ENCODE measurements around the gene AGFG1. TPM values are rescaled to one million over a fixed set of nuclear protein-coding genes. Genes with fewer than 3 reads are reported as not detected.

Gene AGFG1
- polyA plus RNA-seq, 1 experiment: 92.2 TPM

- no peak for DNase-seq (ENCODE audit: low read depth)
- Histone ChIP-seq H3K4me3 (ENCODE audit: low read depth, low read length) (no peak overlapping the region), H3K36me3 (ENCODE audit: control insufficient read depth, insufficient read depth, low read length) (no peaks in the 10 kb centered on the region), H3K27me3 (ENCODE audit: control insufficient read depth, insufficient read depth, low read length) (no peaks in the 10 kb centered on the region)
- ChIA-PET CTCF (no interaction called here), POLR2A (no interaction called here)
- TF ChIP-seq, protein P1, sequence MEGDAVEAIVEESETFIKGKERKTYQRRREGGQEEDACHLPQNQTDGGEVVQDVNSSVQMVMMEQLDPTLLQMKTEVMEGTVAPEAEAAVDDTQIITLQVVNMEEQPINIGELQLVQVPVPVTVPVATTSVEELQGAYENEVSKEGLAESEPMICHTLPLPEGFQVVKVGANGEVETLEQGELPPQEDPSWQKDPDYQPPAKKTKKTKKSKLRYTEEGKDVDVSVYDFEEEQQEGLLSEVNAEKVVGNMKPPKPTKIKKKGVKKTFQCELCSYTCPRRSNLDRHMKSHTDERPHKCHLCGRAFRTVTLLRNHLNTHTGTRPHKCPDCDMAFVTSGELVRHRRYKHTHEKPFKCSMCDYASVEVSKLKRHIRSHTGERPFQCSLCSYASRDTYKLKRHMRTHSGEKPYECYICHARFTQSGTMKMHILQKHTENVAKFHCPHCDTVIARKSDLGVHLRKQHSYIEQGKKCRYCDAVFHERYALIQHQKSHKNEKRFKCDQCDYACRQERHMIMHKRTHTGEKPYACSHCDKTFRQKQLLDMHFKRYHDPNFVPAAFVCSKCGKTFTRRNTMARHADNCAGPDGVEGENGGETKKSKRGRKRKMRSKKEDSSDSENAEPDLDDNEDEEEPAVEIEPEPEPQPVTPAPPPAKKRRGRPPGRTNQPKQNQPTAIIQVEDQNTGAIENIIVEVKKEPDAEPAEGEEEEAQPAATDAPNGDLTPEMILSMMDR (IDR thresholded peaks at IDR 0.05; ENCODE audit: insufficient read depth, low read depth, low read length): no peak
These were observed 93.1 kb downstream of the AGFG1 start for GRCh38 chr2:227565080-227565479.

- no peak for DNase-seq (ENCODE audit: low read depth)
- H3K4me3 ChIP-seq (ENCODE audit: low read depth, low read length): no peak overlapping the region
- POLR2A ChIA-PET: interaction anchor here (0.6 kb wide), 1 partner anchor 9 kb away, joined by 3 read pairs; no protein-coding TSS in a partner anchor
- no peaks in the 10 kb centered on the region for H3K27me3 ChIP-seq (ENCODE audit: control insufficient read depth, insufficient read depth, low read length)
- H3K36me3 ChIP-seq (ENCODE audit: control insufficient read depth, insufficient read depth, low read length): no peaks in the 10 kb centered on the region
- CTCF ChIA-PET: no interaction called here
- TF ChIP-seq, protein P1 (IDR thresholded peaks at IDR 0.05; ENCODE audit: insufficient read depth, low read depth, low read length): no peak
These were observed 94.1 kb downstream of the AGFG1 start for GRCh38 chr2:227566012-227566411.

- Histone ChIP-seq H3K36me3 (ENCODE audit: control insufficient read depth, insufficient read depth, low read length) (no peaks in the 10 kb centered on the region), H3K27me3 (ENCODE audit: control insufficient read depth, insufficient read depth, low read length) (no peaks in the 10 kb centered on the region), H3K4me3 (ENCODE audit: low read depth, low read length) (no peak overlapping the region)
- DNase-seq (ENCODE audit: low read depth): no peak
- TF ChIP-seq, protein P1 (IDR thresholded peaks at IDR 0.05; ENCODE audit: insufficient read depth, low read depth, low read length): no peak
- CTCF ChIA-PET: interaction anchor here (1.0 kb wide), 1 partner anchor 89 kb away, joined by 3 read pairs; no protein-coding TSS in a partner anchor
- POLR2A ChIA-PET: no interaction called here
These were observed 96.9 kb downstream of the AGFG1 start for GRCh38 chr2:227568852-227569169.

- TF ChIP-seq, protein P1 (IDR thresholded peaks at IDR 0.05; ENCODE audit: insufficient read depth, low read depth, low read length): no peak
- Histone ChIP-seq H3K36me3 (ENCODE audit: control insufficient read depth, insufficient read depth, low read length) (no peaks in the 10 kb centered on the region), H3K4me3 (ENCODE audit: low read depth, low read length) (no peak overlapping the region), H3K27me3 (ENCODE audit: control insufficient read depth, insufficient read depth, low read length) (no peaks in the 10 kb centered on the region)
- DNase-seq (ENCODE audit: low read depth): no peak
- ChIA-PET POLR2A (interaction anchor here (0.7 kb wide), 1 partner anchor 8 kb away, joined by 4 read pairs; no protein-coding TSS in a partner anchor), CTCF (no interaction called here)
These were observed 98.7 kb downstream of the AGFG1 start for GRCh38 chr2:227570615-227571014.

DNA sequence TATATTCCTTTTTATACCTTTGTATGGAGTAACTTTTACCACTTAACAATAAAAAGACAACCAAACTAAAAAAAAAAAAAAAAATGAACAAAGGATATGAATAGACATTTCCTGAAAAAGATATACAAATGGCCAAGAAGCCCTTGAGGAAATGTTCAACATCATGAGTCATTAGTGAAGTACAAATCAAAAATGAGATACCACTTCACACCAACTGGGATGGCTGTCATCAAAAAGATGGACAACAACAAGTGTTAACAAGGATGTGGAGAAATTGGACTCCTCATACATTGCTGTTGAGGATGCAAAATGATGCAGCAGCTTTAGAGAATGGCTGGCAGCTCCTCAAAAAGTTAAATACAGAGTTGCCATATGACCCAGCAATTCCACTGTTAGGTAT, 104.2 kb downstream of the AGFG1 start:
- no peak overlapping the region for H3K4me3 ChIP-seq (ENCODE audit: low read depth, low read length)
- H3K36me3 ChIP-seq (ENCODE audit: control insufficient read depth, insufficient read depth, low read length): no peaks in the 10 kb centered on the region
- no peaks in the 10 kb centered on the region for H3K27me3 ChIP-seq (ENCODE audit: control insufficient read depth, insufficient read depth, low read length)
- CTCF ChIA-PET: no interaction called here
- no peak for DNase-seq (ENCODE audit: low read depth)
- TF ChIP-seq, protein P1 (IDR thresholded peaks at IDR 0.05; ENCODE audit: insufficient read depth, low read depth, low read length): no peak
- POLR2A ChIA-PET: no interaction called here
